HG03108 (cell line): ENCODE measurements around the gene TIMM10.
"Not testable (repeated sequence)": the region's sequence is repeated elsewhere in the genome, so short reads cannot be mapped to it uniquely, and the experiment has no call there.

Experiments used
- ATAC-seq: cut with Tn5 transposase; IDR thresholded peaks from one replicate; pipeline ENCODE4 v1.9.1; 2021; ENCODE audit warnings: moderate library complexity; ENCODE audit not compliant: unreplicated experiment

The TIMM10 gene

GRCh38 chr11:57543593-57543992 is 13.0 kb upstream of the TIMM10 start:
- no peak for ATAC-seq

- ATAC-seq = no peak
These were observed 12.0 kb upstream of the TIMM10 start for GRCh38 chr11:57542582-57542981.

- no peak for ATAC-seq
These were observed 10.6 kb upstream of the TIMM10 start for GRCh38 chr11:57541169-57541568.

- no peak for ATAC-seq
These were observed 8.8 kb upstream of the TIMM10 start for GRCh38 chr11:57539342-57539741.

- ATAC-seq = no peak
These were observed 6.5 kb upstream of the TIMM10 start, which contains the start of gene SMTNL1 for GRCh38 chr11:57536947-57537619. TSS of gene SMTNL1 (plus strand) at chr11:57537595. CDS start at chr11:57542643, 5,048 bp downstream.

- not testable (repeated sequence) for ATAC-seq
These were observed 3.9 kb upstream of the TIMM10 start for GRCh38 chr11:57534449-57534848.

- no peak for ATAC-seq
These were observed 349 bp downstream of the TIMM10 start for GRCh38 chr11:57530215-57530595.

- no peak for ATAC-seq
These were observed 1.5 kb downstream of the TIMM10 start for GRCh38 chr11:57529012-57529411.

GRCh38 chr11:57527056-57527631 is 3.4 kb downstream of the TIMM10 start:
- no peak for ATAC-seq

- ATAC-seq = no peak
These were observed 7.1 kb downstream of the TIMM10 start for GRCh38 chr11:57523419-57523818.

GRCh38 chr11:57521116-57521515 is 9.4 kb downstream of the TIMM10 start:
- ATAC-seq = no peak

- no peak for ATAC-seq
These were observed 14.5 kb downstream of the TIMM10 start for GRCh38 chr11:57516061-57516443.

GRCh38 chr11:57515332-57516060 is 15.1 kb downstream of the TIMM10 start, which contains the start of gene SLC43A1:
TSS of gene SLC43A1 (minus strand) at chr11:57515702. CDS start at chr11:57514111, 1,591 bp downstream.
- no peak for ATAC-seq

- peak; percentile 47 for ATAC-seq
These were observed 15.8 kb downstream of the TIMM10 start for GRCh38 chr11:57514538-57515331.

- ATAC-seq = peak; percentile 28
These were observed 16.5 kb downstream of the TIMM10 start for GRCh38 chr11:57513911-57514537.

GRCh38 chr11:57513452-57513795 is 17.1 kb downstream of the TIMM10 start:
- ATAC-seq = no peak

- no peak for ATAC-seq
These were observed 17.7 kb downstream of the TIMM10 start for GRCh38 chr11:57512646-57513451.

- ATAC-seq = no peak
These were observed 18.7 kb downstream of the TIMM10 start for GRCh38 chr11:57511741-57512430.
